ENCODE measurements around the gene STUM. TPM values are rescaled to one million over a fixed set of nuclear protein-coding genes. Genes with fewer than 3 reads are reported as not detected.

The STUM gene
- total and polyA plus RNA-seq, 2 experiments from 2014 or later, result 0.07 TPM; not detected in 1

- H3K36me3 ChIP-seq (replicated peaks; ENCODE audit: insufficient read depth, low read depth), result no peaks in the 10 kb centered on the region
- H3K9me3 ChIP-seq (ENCODE audit: low read depth), result no peaks in the 10 kb centered on the region
- H3K4me2 ChIP-seq, result no peak overlapping the region
- peaks cover 22% of the 10 kb centered on the region for H3K4me1 ChIP-seq (ENCODE audit: insufficient read depth)
- H3K79me2 ChIP-seq, result no peaks in the 10 kb centered on the region
- H3K27me3 ChIP-seq, result peaks cover 4% of the 10 kb centered on the region
- H3K4me3 ChIP-seq, result no peak overlapping the region
- no peak overlapping the region for H2AFZ ChIP-seq
- no peaks in the 10 kb centered on the region for H4K20me1 ChIP-seq (ENCODE audit: insufficient read depth, poor library complexity, severe bottlenecking)
- no peaks in the 10 kb centered on the region for H3K9me2 ChIP-seq (replicated peaks; ENCODE audit: insufficient read depth)
- H3K27ac ChIP-seq, result no peak overlapping the region
- TF ChIP-seq EZH2phosphoT487 (IDR thresholded peaks at IDR 0.05; ENCODE audit: low read depth, severe bottlenecking, unreplicated experiment), result no peak
- peak; percentile 82 for TF ChIP-seq CTCF (IDR thresholded peaks at IDR 0.05; ENCODE audit: poor library complexity)
- WGBS (ENCODE audit: low lambda C conversion rate, missing lambda C conversion rate), result 59% methylated on average over 18 of the region's 18 CpGs
- peak; percentile 83 for DNase-seq (ENCODE audit: low spot score)
Measured at GRCh38 chr1:226608699-226609505, 60.3 kb downstream of the STUM start.

GRCh38 chr1:226609836-226610455 lies 61.4 kb downstream of the STUM start:
- TF ChIP-seq EZH2 (IDR thresholded peaks at IDR 0.05; ENCODE audit: borderline replicate concordance), result no peak
- no peak for TF ChIP-seq EZH2phosphoT487 (IDR thresholded peaks at IDR 0.05; ENCODE audit: low read depth, severe bottlenecking, unreplicated experiment)
- no peak for TF ChIP-seq CTCF (IDR thresholded peaks at IDR 0.05; ENCODE audit: poor library complexity)
- no peaks in the 10 kb centered on the region for H4K20me1 ChIP-seq (ENCODE audit: insufficient read depth, poor library complexity, severe bottlenecking)
- H2AFZ ChIP-seq, result no peak overlapping the region
- H3K36me3 ChIP-seq (replicated peaks; ENCODE audit: insufficient read depth, low read depth), result no peaks in the 10 kb centered on the region
- no peaks in the 10 kb centered on the region for H3K79me2 ChIP-seq
- WGBS (ENCODE audit: low lambda C conversion rate, missing lambda C conversion rate), result 79% methylated on average over 11 of the region's 11 CpGs
- H3K4me2 ChIP-seq, result no peak overlapping the region
- H3K27ac ChIP-seq, result no peak overlapping the region
- H3K4me3 ChIP-seq, result no peak overlapping the region
- peaks cover 4% of the 10 kb centered on the region for H3K27me3 ChIP-seq
- no peaks in the 10 kb centered on the region for H3K9me3 ChIP-seq (ENCODE audit: low read depth)
- H3K4me1 ChIP-seq (ENCODE audit: insufficient read depth), result peaks cover 12% of the 10 kb centered on the region
- DNase-seq (ENCODE audit: low spot score), result no peak
- H3K9me2 ChIP-seq (replicated peaks; ENCODE audit: insufficient read depth), result no peaks in the 10 kb centered on the region

- peaks cover 7% of the 10 kb centered on the region for H3K4me1 ChIP-seq (ENCODE audit: insufficient read depth)
- H3K9me2 ChIP-seq (replicated peaks; ENCODE audit: insufficient read depth), result no peaks in the 10 kb centered on the region
- no peaks in the 10 kb centered on the region for H3K79me2 ChIP-seq
- no peak for TF ChIP-seq CTCF (IDR thresholded peaks at IDR 0.05; ENCODE audit: poor library complexity)
- TF ChIP-seq EZH2phosphoT487 (IDR thresholded peaks at IDR 0.05; ENCODE audit: low read depth, severe bottlenecking, unreplicated experiment), result no peak
- TF ChIP-seq EZH2 (IDR thresholded peaks at IDR 0.05; ENCODE audit: borderline replicate concordance), result no peak
- H3K4me2 ChIP-seq, result no peak overlapping the region
- DNase-seq (ENCODE audit: low spot score), result no peak
- H3K27ac ChIP-seq, result no peak overlapping the region
- H2AFZ ChIP-seq, result no peak overlapping the region
- WGBS (ENCODE audit: low lambda C conversion rate, missing lambda C conversion rate), result 95% methylated on average over 7 of the region's 7 CpGs
- H4K20me1 ChIP-seq (ENCODE audit: insufficient read depth, poor library complexity, severe bottlenecking), result no peaks in the 10 kb centered on the region
- H3K9me3 ChIP-seq (ENCODE audit: low read depth), result no peaks in the 10 kb centered on the region
- H3K36me3 ChIP-seq (replicated peaks; ENCODE audit: insufficient read depth, low read depth), result no peaks in the 10 kb centered on the region
- H3K4me3 ChIP-seq, result no peak overlapping the region
- peaks cover 4% of the 10 kb centered on the region for H3K27me3 ChIP-seq
Measured at GRCh38 chr1:226610671-226611070, 62.1 kb downstream of the STUM start.
